Subcutaneous adipose tissue (tissue), 4 donors: ENCODE measurements around the gene WDR59. TPM values are rescaled to one million over a fixed set of nuclear protein-coding genes. Genes with fewer than 3 reads are reported as not detected.

Experiments
- CTCF ChIP-seq: fragments of 450-650 bp; IDR thresholded peaks from one replicate; pipeline ENCODE4 v1.5.1; 2016; ENCODE audit warnings: low read depth, mild to moderate bottlenecking, control low read depth, antibody characterized with exemption, moderate library complexity
- total RNA-seq, 4 donors: library from RNA; depleted of rRNA; stranded (reverse); fragments of >200 nt; gene quantifications; one replicate each; pipeline ENCODE4 v1.1.0, GENCODE V29; 2016

WDR59 gene
- total RNA-seq, 4 donors from 2014 or later: 20.5 to 33.2 (median 25.6) TPM

- no peak for TF ChIP-seq CTCF
Observed at GRCh38 chr16:75025761-75026160, 40.8 kb upstream of the WDR59 start.

GRCh38 chr16:75024594-75024993 lies 39.7 kb upstream of the WDR59 start:
- no peak for TF ChIP-seq CTCF

GRCh38 chr16:75024182-75024581 lies 39.3 kb upstream of the WDR59 start:
- no peak for TF ChIP-seq CTCF

GRCh38 chr16:75023009-75023408 lies 38.1 kb upstream of the WDR59 start:
- TF ChIP-seq CTCF: no peak

- TF ChIP-seq CTCF: no peak
Observed at GRCh38 chr16:75022567-75022966, 37.6 kb upstream of the WDR59 start.

GRCh38 chr16:75021410-75021809 lies 36.5 kb upstream of the WDR59 start:
- no peak for TF ChIP-seq CTCF

- TF ChIP-seq CTCF: no peak
Observed at GRCh38 chr16:75019586-75019985, 34.7 kb upstream of the WDR59 start.
